ENCODE data around the gene BCL10.
A peak's percentile ranks its signal among the peaks of the same experiment; 100 is the strongest.

Gene BCL10

GRCh38 chr1:85313888-85314696 is 37.7 kb upstream of the BCL10 start:
- DNase-seq (ENCODE audit: extremely low spot score) = no peak
- ChIA-PET CTCF (interaction anchor here (0.9 kb wide), 1 partner anchor 9 kb away, joined by 3 read pairs; no protein-coding TSS in a partner anchor), POLR2A (no interaction called here)
- TF ChIP-seq CTCF (IDR thresholded peaks at IDR 0.05; ENCODE audit: control extremely low read depth, extremely low read depth, low read depth, missing control alignments) = no peak

- no peak for TF ChIP-seq CTCF (IDR thresholded peaks at IDR 0.05; ENCODE audit: control extremely low read depth, extremely low read depth, low read depth, missing control alignments)
- ChIA-PET CTCF (interaction anchor here (1.6 kb wide), 1 partner anchor 100 kb away, joined by 3 read pairs; no protein-coding TSS in a partner anchor), POLR2A (no interaction called here)
- no peak for DNase-seq (ENCODE audit: extremely low spot score)
These were observed 35.4 kb upstream of the BCL10 start for GRCh38 chr1:85311818-85312217.

GRCh38 chr1:85308833-85309350 is 32.5 kb upstream of the BCL10 start:
- ChIA-PET POLR2A (no interaction called here), CTCF (interaction anchor here (0.6 to 2.6 kb wide), 17 partner anchors 8 to 902 kb away, joined by 3 to 22 read pairs (median 4); partner anchors contain the start of gene C1orf52)
- TF ChIP-seq CTCF (IDR thresholded peaks at IDR 0.05; ENCODE audit: control extremely low read depth, extremely low read depth, low read depth, missing control alignments) = no peak
- DNase-seq (ENCODE audit: extremely low spot score) = no peak

GRCh38 chr1:85307987-85308832 is 31.8 kb upstream of the BCL10 start:
- DNase-seq (ENCODE audit: extremely low spot score) = peak; percentile 66
- ChIA-PET CTCF (interaction anchor here (0.6 to 2.6 kb wide), 18 partner anchors 9 to 903 kb away, joined by 3 to 22 read pairs (median 4); partner anchors contain the start of gene C1orf52), POLR2A (no interaction called here)
- TF ChIP-seq CTCF (IDR thresholded peaks at IDR 0.05; ENCODE audit: control extremely low read depth, extremely low read depth, low read depth, missing control alignments) = peak; percentile 87

GRCh38 chr1:85306236-85306635 is 29.8 kb upstream of the BCL10 start:
- POLR2A ChIA-PET = no interaction called here
- no peak for TF ChIP-seq CTCF (IDR thresholded peaks at IDR 0.05; ENCODE audit: control extremely low read depth, extremely low read depth, low read depth, missing control alignments)
- CTCF ChIA-PET = no interaction called here

GRCh38 chr1:85303440-85304162 is 27.2 kb upstream of the BCL10 start:
- ChIA-PET CTCF (interaction anchor here (1.1 kb wide), 1 partner anchor 45 kb away, joined by 3 read pairs; no protein-coding TSS in a partner anchor), POLR2A (no interaction called here)
- DNase-seq (ENCODE audit: extremely low spot score) = no peak
- TF ChIP-seq CTCF (IDR thresholded peaks at IDR 0.05; ENCODE audit: control extremely low read depth, extremely low read depth, low read depth, missing control alignments) = no peak

More at GRCh38 chr1:85306236-85306635, 29.8 kb upstream of the BCL10 start:
- no peak for DNase-seq (ENCODE audit: extremely low spot score)
